Measurements from ENCODE around the gene LINGO3. TPM values are rescaled to one million over a fixed set of nuclear protein-coding genes. Genes with fewer than 3 reads are reported as not detected.

LINGO3 gene
- polyA plus RNA-seq, 3 donors: 0.08 to 2.8 (median 2.2) TPM

DNA sequence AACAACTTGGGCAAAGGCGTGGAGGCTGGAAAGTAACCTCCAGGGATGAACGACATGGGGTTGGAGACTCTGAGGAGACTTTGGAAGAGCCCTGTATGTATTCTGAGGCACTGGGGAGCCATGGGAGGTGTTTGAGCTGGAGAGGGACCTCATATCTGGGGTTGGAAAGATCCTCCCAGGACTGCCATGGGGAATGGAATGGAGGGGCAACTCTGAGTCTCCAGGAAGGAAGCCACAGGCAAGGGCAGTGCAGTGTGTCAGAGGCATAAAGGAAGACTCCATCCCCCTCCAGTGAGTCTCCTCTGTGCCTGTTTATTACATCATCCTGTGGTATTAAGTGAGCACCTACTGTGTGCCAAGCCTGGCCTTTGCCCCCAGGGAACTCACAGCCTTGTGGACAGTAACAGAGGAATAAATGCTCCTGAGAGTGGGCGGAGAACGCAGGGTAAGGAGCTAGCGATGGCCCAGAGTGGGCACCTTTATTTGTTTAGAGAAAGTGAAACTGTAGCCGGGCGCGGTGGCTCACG, 33.7 kb downstream of the LINGO3 start:
- peaks cover 0 to 5% (median 2%) of the 10 kb centered on the region in 3 donors for H3K27me3 Mint-ChIP-seq (ENCODE audit: low read depth in 3 of 3)
- Histone ChIP-seq H3K36me3 (replicated peaks in 1 of 2; ENCODE audit: control insufficient read depth in 1 of 2, insufficient read depth in 2 of 2, low read length in 2 of 2) (peaks cover 33 to 40% of the 10 kb centered on the region in 2 donors), H3K4me2 (replicated peaks; ENCODE audit: extremely low read depth, low read length, poor library complexity, severe bottlenecking) (peak overlapping the region; percentile 82), H3K9ac (ENCODE audit: insufficient read depth, low read length, poor library complexity, severe bottlenecking) (no peak overlapping the region), H3K4me1 (ENCODE audit: control insufficient read depth in 1 of 2, insufficient read depth in 2 of 2, low read length in 2 of 2) (peaks cover 42 to 54% of the 10 kb centered on the region in 2 donors), H4K20me1 (ENCODE audit: insufficient read depth, low read length) (peaks cover 91% of the 10 kb centered on the region), H3K27me3 (ENCODE audit: control insufficient read depth in 2 of 2, insufficient read depth in 2 of 2, low read length in 2 of 2) (no peaks in the 10 kb centered on the region), H3K79me2 (ENCODE audit: insufficient read depth, low read length) (peaks cover 77% of the 10 kb centered on the region), H3K27ac (ENCODE audit: low read depth in 1 of 2, low read length in 2 of 2) (peak overlapping the region; percentile 63 to 71), H3K4me3 (replicated peaks in 1 of 3; ENCODE audit: low read depth in 2 of 3, low read length in 3 of 3) (peak overlapping the region in 1 of 3 experiments; percentile 100), H3K9me3 (replicated peaks in 1 of 2; ENCODE audit: control insufficient read depth in 1 of 2, insufficient read depth in 1 of 2, low read length in 2 of 2) (no peaks in the 10 kb centered on the region), H2AFZ (ENCODE audit: insufficient read depth, low read depth, low read length, poor library complexity, severe bottlenecking) (no peak overlapping the region)
- TF ChIP-seq, protein P1, sequence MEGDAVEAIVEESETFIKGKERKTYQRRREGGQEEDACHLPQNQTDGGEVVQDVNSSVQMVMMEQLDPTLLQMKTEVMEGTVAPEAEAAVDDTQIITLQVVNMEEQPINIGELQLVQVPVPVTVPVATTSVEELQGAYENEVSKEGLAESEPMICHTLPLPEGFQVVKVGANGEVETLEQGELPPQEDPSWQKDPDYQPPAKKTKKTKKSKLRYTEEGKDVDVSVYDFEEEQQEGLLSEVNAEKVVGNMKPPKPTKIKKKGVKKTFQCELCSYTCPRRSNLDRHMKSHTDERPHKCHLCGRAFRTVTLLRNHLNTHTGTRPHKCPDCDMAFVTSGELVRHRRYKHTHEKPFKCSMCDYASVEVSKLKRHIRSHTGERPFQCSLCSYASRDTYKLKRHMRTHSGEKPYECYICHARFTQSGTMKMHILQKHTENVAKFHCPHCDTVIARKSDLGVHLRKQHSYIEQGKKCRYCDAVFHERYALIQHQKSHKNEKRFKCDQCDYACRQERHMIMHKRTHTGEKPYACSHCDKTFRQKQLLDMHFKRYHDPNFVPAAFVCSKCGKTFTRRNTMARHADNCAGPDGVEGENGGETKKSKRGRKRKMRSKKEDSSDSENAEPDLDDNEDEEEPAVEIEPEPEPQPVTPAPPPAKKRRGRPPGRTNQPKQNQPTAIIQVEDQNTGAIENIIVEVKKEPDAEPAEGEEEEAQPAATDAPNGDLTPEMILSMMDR (IDR thresholded peaks at IDR 0.05): no peak
- H3K4me3 Mint-ChIP-seq: peak overlapping the region; percentile 70 to 75
- H3K36me3 Mint-ChIP-seq: peaks cover 33 to 62% of the 10 kb centered on the region in 2 donors
- intact Hi-C loops (cut with micrococcal nuclease): loop anchor here (5.0 to 10.0 kb wide), 3 partner anchors 53 to 341 kb away; partner anchors contain the start of genes DOT1L (in 1 of the 2), LSM7 (in 1 of the 2) and SPPL2B (in 1 of the 2)
- peaks cover 44% of the 10 kb centered on the region for H3K4me1 Mint-ChIP-seq
- H3K27ac Mint-ChIP-seq: peak overlapping the region; percentile 84 to 96 (median 91)
- DNase-seq: peak in 2 of 3 donors; percentile 30 to 43
- 77% methylated on average over 2 of the region's 9 CpGs for WGBS (ENCODE audit: insufficient coverage)
- peaks cover 0 to 7% (median 0%) of the 10 kb centered on the region in 7 donors for H3K9me3 Mint-ChIP-seq

DNA sequence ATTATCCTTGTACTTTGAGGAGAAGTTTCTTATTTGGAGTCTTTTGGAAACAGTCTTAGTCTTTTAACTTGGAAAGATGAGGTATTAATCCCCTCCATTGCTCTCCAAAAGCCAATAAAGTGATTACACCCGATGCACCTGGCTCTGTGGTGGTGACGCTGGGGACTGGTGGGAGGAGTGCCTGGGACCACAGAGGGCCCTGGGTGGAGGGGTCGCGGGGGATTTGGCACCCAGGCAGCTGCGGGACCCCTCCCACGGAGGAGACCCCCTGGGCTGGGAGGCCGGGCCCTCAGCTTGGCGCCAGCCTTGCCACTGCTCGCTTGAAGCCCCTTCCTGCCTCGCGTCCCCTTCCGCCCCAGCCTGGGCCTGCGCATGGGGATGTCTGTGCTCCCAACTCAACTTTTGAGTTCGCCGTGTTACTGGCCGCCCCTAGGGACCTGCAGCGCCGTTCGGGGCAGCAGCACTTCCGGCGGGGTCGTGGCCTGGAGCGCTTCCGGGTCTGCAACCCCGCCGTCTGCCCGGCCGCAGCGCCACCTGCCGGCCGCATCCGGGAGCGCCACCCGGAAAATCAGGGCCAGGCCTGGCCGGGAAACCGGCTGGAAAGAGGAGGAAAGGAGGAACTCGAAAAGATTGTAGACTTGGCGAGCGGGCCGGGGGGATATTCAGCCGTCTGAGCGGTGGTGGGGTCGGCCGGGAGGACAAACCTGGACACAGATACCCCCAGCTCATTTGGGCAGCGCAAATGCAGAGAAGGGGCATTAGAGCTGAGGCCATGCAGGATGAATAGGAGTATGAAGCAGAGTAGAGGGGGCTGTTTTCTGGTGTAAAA, 34.4 kb downstream of the LINGO3 start:
- TF ChIP-seq, protein P1 (IDR thresholded peaks at IDR 0.05): peak; percentile 99
- WGBS (ENCODE audit: insufficient coverage): 15% methylated on average over 43 of the region's 45 CpGs
- peaks cover 29 to 55% of the 10 kb centered on the region in 2 donors for H3K36me3 Mint-ChIP-seq
- Histone ChIP-seq H3K9ac (ENCODE audit: insufficient read depth, low read length, poor library complexity, severe bottlenecking) (peak overlapping the region; percentile 33), H3K36me3 (replicated peaks in 1 of 2; ENCODE audit: control insufficient read depth in 1 of 2, insufficient read depth in 2 of 2, low read length in 2 of 2) (peaks cover 29 to 40% of the 10 kb centered on the region in 2 donors), H3K27me3 (ENCODE audit: control insufficient read depth in 2 of 2, insufficient read depth in 2 of 2, low read length in 2 of 2) (no peaks in the 10 kb centered on the region), H3K79me2 (ENCODE audit: insufficient read depth, low read length) (peaks cover 78% of the 10 kb centered on the region), H4K20me1 (ENCODE audit: insufficient read depth, low read length) (peaks cover 84% of the 10 kb centered on the region), H3K4me3 (replicated peaks in 1 of 3; ENCODE audit: low read depth in 2 of 3, low read length in 3 of 3) (peak overlapping the region; percentile 20 to 100 (median 41)), H3K4me2 (replicated peaks; ENCODE audit: extremely low read depth, low read length, poor library complexity, severe bottlenecking) (peak overlapping the region; percentile 82), H3K9me3 (replicated peaks in 1 of 2; ENCODE audit: control insufficient read depth in 1 of 2, insufficient read depth in 1 of 2, low read length in 2 of 2) (no peaks in the 10 kb centered on the region), H3K4me1 (ENCODE audit: control insufficient read depth in 1 of 2, insufficient read depth in 2 of 2, low read length in 2 of 2) (peaks cover 43 to 58% of the 10 kb centered on the region in 2 donors), H3K27ac (ENCODE audit: low read depth in 1 of 2, low read length in 2 of 2) (peak overlapping the region; percentile 71 to 96), H2AFZ (ENCODE audit: insufficient read depth, low read depth, low read length, poor library complexity, severe bottlenecking) (no peak overlapping the region)
- peaks cover 0 to 7% (median 0%) of the 10 kb centered on the region in 7 donors for H3K9me3 Mint-ChIP-seq
- peaks cover 46% of the 10 kb centered on the region for H3K4me1 Mint-ChIP-seq
- peak overlapping the region; percentile 84 to 96 (median 91) for H3K27ac Mint-ChIP-seq
- peak; percentile 76 to 81 (median 79) for DNase-seq
- peak overlapping the region; percentile 70 to 75 for H3K4me3 Mint-ChIP-seq
- peaks cover 0 to 5% (median 2%) of the 10 kb centered on the region in 3 donors for H3K27me3 Mint-ChIP-seq (ENCODE audit: low read depth in 3 of 3)
- intact Hi-C loops (cut with micrococcal nuclease): loop anchor here (1.0 to 10.0 kb wide), 5 partner anchors 35 to 341 kb away; partner anchors contain the start of genes DOT1L (in 1 of the 2), LSM7 (in 1 of the 2), PLEKHJ1 (in 1 of the 2) and SF3A2 (in 1 of the 2)

Measured in CD14-positive monocyte (primary cell).